Measurements from ENCODE around the gene ATG2B.

The ATG2B gene, protein sequence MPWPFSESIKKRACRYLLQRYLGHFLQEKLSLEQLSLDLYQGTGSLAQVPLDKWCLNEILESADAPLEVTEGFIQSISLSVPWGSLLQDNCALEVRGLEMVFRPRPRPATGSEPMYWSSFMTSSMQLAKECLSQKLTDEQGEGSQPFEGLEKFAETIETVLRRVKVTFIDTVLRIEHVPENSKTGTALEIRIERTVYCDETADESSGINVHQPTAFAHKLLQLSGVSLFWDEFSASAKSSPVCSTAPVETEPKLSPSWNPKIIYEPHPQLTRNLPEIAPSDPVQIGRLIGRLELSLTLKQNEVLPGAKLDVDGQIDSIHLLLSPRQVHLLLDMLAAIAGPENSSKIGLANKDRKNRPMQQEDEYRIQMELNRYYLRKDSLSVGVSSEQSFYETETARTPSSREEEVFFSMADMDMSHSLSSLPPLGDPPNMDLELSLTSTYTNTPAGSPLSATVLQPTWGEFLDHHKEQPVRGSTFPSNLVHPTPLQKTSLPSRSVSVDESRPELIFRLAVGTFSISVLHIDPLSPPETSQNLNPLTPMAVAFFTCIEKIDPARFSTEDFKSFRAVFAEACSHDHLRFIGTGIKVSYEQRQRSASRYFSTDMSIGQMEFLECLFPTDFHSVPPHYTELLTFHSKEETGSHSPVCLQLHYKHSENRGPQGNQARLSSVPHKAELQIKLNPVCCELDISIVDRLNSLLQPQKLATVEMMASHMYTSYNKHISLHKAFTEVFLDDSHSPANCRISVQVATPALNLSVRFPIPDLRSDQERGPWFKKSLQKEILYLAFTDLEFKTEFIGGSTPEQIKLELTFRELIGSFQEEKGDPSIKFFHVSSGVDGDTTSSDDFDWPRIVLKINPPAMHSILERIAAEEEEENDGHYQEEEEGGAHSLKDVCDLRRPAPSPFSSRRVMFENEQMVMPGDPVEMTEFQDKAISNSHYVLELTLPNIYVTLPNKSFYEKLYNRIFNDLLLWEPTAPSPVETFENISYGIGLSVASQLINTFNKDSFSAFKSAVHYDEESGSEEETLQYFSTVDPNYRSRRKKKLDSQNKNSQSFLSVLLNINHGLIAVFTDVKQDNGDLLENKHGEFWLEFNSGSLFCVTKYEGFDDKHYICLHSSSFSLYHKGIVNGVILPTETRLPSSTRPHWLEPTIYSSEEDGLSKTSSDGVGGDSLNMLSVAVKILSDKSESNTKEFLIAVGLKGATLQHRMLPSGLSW (N-terminal part only)

DNA sequence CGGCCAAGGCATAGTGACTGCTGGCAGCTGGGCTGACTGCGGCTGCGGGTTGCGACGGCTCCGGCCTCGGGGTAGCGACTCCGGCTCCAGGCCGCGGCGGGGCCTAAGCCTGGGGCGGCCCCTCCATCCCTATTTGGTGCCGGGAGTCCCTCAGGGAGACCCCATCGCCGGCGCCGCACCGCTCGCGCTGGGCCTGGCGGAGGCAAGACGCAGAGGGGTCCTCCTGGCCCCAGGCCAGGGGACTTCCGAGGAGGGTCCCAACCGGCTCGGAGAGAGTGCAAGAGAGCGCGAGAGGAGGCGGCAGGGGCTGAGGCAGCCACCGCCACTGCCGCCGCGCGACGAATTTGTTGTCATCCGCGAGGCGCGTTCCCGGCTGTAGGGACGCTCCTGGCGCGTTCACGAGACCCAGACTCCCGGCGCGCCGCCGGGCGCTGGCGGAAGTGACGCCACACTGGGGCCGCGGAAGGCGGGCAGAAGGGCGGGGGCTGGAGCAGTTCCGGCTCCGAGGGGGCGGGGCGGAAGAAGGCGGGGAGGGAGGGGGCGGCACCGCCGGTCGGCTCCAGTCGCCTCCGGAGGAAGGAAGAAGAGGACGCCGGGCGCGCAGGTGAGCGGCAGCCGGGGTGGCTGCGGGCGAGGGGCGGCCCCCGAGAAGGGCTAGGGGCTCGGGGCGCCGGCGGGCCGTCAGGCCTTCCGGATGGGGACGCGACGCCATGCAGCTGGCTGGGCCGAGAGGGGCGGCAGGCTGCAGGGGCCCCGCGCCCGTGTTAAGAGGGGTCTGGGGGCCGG, at the start of gene ATG2B, which contains the start of gene GSKIP:
TSS of gene ATG2B (minus strand) at position 377 of the 786 bp plus-strand sequence. CDS start at position 12, 365 bp downstream.
TSS of gene GSKIP (plus strand) at position 562 of the 786 bp plus-strand sequence. CDS start 18,722 bp downstream, outside the sequence.
- peak; percentile 96 for DNase-seq (ENCODE audit: low spot score)

DNA sequence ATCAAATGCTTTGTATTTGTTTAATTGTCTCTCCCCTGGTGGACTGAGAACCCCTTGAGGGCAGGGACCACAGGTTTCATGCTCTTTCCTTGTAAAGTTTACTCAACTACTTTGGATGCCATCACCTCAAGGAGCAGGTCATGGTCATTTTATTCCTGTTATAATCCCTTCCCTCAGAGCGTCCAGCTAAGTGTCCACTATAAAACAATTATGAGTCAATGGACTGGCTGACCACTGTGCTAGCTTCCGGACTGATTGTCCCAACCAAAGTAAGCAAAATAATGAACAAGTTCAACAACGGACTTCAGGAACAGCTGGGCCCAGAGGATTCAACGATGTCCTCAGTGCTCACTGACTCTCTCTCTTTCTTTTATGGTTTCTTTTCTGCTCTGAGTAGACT, 47.0 kb upstream of the ATG2B start:
- no peak for DNase-seq (ENCODE audit: low spot score)

GRCh38 chr14:96409701-96410100, 46.6 kb upstream of the ATG2B start:
- DNase-seq (ENCODE audit: low spot score) = no peak

GRCh38 chr14:96408608-96409007, 45.5 kb upstream of the ATG2B start:
- DNase-seq (ENCODE audit: low spot score) = no peak

DNA sequence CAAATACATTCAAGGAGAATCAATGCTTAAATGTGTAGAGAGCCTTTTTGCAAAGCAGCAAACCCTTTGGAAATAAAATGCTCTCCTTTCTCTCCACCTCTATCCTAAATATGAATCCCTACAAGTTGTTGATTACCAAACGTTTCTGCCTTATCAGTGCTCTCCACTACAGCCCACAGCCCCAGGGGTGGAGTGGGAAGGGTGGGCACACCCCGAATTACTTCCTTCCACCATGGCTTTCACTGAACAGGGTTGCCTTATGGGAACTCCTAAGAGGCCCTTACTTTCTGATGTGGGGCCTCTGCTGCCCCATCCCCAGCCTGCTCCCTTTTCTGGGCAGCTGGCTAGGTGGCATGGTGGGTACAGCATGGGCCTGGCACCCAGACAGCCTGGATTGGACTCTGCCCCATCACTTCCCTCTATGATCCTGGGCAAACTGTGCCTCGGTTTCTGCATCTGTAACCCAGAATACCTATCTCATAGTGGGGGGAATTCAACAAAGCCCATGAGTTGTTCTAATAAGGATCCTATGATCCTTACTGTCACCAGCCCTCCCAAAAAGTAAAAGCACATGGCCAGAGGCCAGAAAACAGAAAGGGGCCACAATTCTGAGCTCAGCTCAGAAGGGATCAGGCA, 44.9 kb upstream of the ATG2B start:
- DNase-seq (ENCODE audit: low spot score) = no peak

- DNase-seq (ENCODE audit: low spot score) = no peak
Observed at GRCh38 chr14:96405677-96406076, 42.5 kb upstream of the ATG2B start.

- no peak for DNase-seq (ENCODE audit: low spot score)
Observed at GRCh38 chr14:96403409-96403808, 40.3 kb upstream of the ATG2B start.

- no peak for DNase-seq (ENCODE audit: low spot score)
Observed at GRCh38 chr14:96400495-96400894, 37.4 kb upstream of the ATG2B start.

DNA sequence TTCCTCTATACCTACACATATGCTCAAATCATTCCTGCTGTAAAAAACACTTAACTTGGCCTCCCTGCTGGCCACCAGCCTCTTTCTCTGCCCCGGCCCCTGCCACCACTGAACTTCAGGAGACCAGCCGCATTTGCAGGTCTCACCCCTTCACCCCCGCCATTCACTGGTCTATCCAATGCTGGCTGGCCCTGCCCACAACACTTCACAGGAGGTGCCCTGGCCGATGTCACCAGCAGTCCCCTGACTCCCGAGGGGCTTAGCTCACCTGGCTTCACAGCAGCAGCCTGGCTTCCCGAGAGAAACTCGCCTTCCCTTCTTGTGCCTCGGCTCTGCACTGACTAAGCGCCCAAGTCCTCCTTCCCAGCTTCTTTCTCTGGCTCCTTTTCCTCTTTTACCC, 36.3 kb upstream of the ATG2B start:
- DNase-seq (ENCODE audit: low spot score) = no peak

- DNase-seq (ENCODE audit: low spot score) = no peak
Observed at GRCh38 chr14:96398921-96399320, 35.8 kb upstream of the ATG2B start.

DNA sequence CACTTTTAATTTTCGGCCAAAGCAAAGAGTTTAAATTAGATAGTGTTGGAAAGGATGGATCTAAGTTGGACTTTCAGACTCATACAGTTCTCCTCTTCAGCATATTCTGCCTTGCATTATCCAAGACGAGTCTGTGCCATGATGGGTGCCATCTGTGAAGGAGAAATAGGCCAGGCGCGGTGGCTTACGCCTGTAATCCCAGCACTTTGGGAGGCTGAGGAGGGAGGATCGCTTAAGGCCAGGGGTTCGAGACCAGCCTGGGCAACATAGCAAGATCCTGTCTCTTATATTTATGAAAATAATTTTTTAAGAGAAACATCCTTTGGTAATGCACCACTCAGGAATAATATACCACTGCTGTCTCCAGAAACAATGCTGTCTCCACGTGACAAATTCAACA, 35.3 kb upstream of the ATG2B start:
- DNase-seq (ENCODE audit: low spot score) = no peak

GRCh38 chr14:96394047-96394815, 31.1 kb upstream of the ATG2B start:
- DNase-seq (ENCODE audit: low spot score) = no peak

- DNase-seq (ENCODE audit: low spot score) = no peak
Observed at GRCh38 chr14:96393071-96393691, 30.0 kb upstream of the ATG2B start.

DNA sequence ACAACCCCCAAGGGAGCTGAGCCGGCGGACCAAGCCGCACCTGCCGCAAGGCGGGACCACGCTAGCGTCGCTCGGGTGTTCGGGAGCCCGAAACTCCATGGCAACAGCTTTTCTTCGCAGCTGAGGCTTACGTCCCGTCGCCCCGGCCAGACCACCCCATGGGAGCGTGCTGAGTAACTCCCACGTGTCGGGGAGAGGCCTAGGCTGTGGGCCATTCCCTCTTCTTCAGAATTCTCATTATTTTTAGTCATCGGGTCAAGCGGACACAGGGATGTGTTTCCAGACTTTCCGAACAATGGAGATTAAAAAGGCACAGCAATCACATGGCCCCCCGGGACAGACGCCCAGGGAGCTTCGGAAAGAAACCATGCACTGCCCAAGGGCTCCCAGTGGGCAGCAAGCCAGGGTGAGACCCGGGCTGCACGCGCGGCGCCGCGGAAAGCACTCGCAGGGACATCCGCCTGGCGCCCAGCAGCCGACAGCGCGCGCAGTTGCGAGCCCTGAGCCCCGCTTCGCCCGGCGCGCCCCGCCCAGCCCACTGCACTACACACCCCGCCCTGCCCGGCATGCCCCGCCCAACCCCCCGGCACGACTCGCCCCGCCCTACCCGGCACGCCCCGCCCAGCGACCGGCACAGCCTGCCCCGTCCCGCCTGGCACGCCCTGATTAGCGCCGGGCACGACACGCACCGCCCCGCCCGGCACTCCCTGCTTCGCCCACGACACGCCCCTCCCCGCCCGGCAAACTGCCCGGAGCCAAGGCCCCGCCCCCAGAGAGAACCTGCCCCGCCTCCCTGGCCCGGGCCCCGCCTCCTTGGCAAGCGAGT, 28.4 kb upstream of the ATG2B start:
- DNase-seq (ENCODE audit: low spot score) = peak; percentile 94

GRCh38 chr14:96390965-96391292, 27.8 kb upstream of the ATG2B start:
- DNase-seq (ENCODE audit: low spot score) = no peak

DNA sequence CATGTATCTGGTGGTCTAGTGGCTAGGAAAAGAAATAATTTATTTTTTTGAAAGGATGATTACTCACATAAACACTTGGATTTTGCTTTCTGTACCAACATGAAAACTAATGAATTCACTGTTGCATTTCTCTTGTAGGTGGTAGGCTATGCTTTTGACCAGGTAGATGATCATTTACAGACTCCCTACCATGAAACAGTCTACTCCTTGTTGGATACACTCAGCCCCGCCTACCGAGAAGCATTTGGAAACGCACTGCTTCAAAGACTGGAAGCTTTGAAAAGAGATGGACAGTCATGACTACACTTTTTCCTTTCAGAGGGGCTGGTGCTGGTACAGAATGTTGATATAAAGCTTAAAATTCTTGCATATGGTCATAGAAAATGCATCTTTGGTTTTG, 22.2 kb upstream of the ATG2B start:
- DNase-seq (ENCODE audit: low spot score) = no peak

GRCh38 chr14:96384740-96385139, 21.6 kb upstream of the ATG2B start:
- no peak for DNase-seq (ENCODE audit: low spot score)

DNA sequence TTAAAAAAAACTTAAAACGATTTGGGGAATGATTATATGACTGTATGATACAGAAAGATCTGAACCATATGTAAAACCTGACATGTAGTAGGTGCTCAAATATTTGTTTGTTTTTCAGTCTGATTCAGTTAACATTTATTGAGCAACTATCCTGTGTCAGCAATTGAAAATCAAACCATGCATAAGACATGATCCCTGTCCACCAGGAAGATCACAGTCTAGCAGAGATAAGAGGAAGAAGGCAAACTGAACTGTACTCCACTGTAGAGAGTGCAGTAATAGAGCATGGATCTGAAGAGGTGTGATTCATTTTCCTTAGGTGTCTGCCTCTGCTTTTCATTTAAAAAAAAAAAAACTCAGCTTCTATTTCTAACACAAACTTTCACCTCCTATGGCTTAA, 20.9 kb upstream of the ATG2B start:
- DNase-seq (ENCODE audit: low spot score) = no peak

- no peak for DNase-seq (ENCODE audit: low spot score)
Observed at GRCh38 chr14:96383445-96383844, 20.3 kb upstream of the ATG2B start.
